ENCODE results near the gene CLEC18A.
"Not testable (repeated sequence)": the region's sequence is repeated elsewhere in the genome, so short reads cannot be mapped to it uniquely, and the experiment has no call there.

CLEC18A gene

DNA sequence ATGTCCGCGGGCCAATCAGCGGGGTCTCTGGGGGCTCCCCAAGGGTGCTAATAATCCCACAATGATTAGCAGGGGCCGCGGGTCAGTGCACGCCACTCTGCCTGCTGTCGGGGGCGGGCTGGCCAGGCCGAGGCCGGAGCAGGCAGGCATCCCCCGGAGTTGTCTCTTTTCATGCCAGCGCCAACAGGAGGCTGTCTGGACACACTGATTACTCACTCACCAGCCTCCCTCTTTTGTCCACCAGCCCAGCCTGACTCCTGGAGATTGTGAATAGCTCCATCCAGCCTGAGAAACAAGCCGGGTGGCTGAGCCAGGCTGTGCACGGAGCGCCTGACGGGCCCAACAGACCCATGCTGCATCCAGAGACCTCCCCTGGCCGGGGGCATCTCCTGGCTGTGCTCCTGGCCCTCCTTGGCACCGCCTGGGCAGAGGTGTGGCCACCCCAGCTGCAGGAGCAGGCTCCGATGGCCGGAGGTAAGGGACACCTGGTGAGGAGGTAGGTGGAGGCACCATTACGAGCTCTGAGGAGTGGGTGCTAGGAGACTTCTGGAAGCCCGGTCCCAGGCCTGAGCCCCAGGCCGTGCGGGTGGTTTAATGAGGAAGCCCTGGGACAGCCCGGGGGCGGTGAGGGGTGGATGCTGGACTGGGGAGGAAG lies at the start of gene CLEC18A:
TSS of gene CLEC18A (plus strand) at position 318 of the 655 bp plus-strand sequence. CDS start at position 351, 33 bp downstream.
- not testable (repeated sequence) for DNase-seq (ENCODE audit: insufficient read length, low spot score); FAIRE-seq

DNA sequence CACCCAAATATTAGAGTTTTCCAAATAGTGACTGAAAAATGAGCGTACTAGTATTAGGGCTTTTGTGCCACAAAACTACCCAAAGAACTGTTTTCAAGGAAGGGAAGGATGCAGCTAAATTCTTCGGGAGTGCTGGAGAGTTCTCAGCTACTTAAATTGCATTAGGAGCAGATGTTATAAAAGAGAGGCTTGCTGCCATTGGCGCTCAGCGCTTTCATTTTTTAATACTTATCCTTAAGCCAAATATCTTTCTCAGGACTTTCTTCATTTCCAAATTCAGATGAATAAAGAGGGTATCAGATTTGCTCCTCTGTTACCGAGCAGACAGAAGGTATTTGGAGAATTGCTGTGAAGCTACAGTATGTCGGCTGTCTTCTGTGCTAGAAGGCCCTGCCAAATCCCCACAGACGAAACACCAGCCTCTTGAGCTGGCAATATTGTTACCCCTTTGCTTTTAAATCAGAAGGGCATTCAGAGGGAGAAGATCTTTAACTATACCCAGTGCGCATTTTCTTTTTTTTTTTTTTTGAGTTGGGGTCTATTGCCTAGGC lies 47.2 kb upstream of the CLEC18A start:
- DNase-seq (ENCODE audit: insufficient read length, low spot score) (no peak), FAIRE-seq (no peak)

DNA sequence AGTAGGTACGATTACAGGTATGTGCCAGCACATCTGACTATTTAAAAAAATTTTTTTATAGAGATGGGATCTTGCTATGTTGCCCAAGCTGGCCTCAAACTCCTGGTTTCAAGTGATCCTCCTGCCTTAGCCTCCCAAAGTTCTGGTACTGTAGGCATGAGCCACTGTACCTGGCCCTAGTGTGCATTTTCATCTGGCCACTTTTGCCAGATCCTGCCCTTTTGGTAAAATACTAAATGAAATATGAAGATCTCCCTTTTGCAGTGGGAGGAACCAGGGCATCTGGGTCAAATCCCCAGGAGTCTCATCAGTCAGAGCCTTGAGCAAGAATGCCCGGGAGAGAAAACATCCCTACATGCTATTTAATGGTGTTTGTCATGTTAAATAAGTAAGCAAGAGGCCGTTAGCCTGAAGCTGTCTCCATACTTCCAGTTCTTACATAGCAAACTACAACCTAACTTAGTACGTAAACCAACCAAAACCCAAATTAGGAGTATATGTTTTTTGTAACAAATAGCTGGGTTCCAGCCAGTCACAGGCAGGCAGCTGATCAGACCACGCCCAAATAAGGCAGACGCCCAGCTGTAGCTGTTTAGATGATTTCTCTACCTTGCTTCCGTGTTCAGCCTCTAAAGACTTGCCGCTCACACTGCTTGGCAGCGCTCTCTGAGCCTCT lies 46.5 kb upstream of the CLEC18A start:
- DNase-seq (ENCODE audit: insufficient read length, low spot score) (no peak), FAIRE-seq (no peak)

DNA sequence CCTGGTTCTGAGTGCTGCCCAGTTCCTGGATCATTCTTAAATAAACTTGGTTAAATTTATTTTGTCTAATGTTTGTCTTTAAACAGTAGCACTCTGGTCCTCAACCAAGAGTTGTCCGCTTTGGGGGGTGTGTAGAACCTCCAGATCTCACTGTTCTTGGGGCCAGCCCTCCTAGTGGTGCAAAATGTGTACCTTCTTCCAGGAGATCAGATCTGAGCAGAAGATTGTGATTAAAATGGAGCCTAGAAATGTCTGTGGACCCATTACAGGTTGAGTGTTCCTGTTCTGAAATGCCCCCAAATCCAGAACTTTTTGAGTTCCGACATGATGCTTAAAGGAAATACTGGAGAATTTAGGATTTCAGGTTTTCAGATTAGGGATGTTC lies 46.0 kb upstream of the CLEC18A start:
- DNase-seq (ENCODE audit: insufficient read length, low spot score) (no peak), FAIRE-seq (no peak)

- DNase-seq (ENCODE audit: insufficient read length, low spot score) = no peak
Measured at GRCh38 chr16:69906838-69907401, 44.2 kb upstream of the CLEC18A start.

GRCh38 chr16:69909043-69909442 lies 42.1 kb upstream of the CLEC18A start:
- DNase-seq (ENCODE audit: insufficient read length, low spot score) = no peak
- no peak for FAIRE-seq

More at GRCh38 chr16:69906838-69907401, 44.2 kb upstream of the CLEC18A start:
- no peak for FAIRE-seq

DNA sequence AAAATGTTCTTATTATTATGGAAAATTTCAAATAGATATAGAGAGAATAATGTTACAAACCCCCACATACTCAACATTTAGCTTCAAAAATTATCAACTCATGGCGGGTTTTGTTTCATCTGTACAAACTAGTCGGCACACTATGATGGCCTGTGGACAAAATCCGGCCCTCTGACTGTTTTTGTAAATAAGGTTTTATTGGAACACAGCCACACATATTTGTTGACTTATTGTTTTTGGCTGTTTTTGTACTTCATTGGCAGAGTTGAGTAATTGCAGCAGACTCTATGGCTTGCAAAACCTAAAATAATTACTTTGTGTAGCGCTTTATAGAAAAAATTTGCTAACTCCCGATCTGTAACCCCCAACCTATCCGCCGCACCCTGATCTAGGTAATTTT lies 41.4 kb upstream of the CLEC18A start:
- DNase-seq (ENCODE audit: insufficient read length, low spot score) = no peak
- no peak for FAIRE-seq

- FAIRE-seq = no peak
- no peak for DNase-seq (ENCODE audit: insufficient read length, low spot score)
Measured at GRCh38 chr16:69910964-69911363, 40.2 kb upstream of the CLEC18A start.

DNA sequence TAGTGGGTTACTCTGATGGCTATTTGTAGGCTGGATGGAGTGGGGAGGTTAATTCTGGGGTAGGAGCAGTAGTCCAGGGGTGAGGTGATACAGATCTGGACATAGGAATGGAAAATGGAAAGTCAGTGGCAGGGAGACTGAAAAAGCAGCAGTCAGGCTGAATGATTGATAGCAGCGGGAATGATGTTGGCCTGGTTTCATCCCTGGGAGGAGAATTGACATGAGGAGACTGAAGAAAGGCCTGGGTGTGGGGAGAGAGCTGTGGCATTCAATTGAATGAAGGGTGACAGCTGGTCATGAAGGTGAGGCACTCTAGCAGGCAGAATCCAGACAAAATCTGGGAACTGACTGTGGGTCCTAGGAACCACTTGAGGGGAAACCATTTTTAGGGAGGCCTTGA lies 34.7 kb upstream of the CLEC18A start:
- FAIRE-seq (no peak), DNase-seq (ENCODE audit: insufficient read length, low spot score) (no peak)

- no peak for FAIRE-seq
Measured at GRCh38 chr16:69917311-69917710, 33.8 kb upstream of the CLEC18A start.

DNA sequence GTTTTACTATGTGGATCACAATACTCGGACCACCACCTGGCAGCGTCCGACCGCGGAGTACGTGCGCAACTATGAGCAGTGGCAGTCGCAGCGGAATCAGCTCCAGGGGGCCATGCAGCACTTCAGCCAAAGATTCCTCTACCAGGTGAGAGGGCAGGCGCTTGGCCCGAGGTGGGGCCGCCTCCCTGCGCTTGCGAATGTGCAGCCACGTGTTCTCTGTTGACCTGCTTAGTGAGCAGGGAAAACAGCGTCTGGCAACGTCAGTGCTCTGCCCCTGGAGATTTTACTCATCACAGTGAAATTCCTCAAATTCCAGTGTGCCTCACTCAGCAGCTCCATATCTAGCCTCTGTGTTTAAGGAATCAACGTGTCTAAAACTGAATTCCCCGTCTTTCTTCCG lies 33.4 kb upstream of the CLEC18A start:
- DNase-seq (ENCODE audit: insufficient read length, low spot score) = no peak
- FAIRE-seq = no peak

More at GRCh38 chr16:69917311-69917710, 33.8 kb upstream of the CLEC18A start:
- DNase-seq (ENCODE audit: insufficient read length, low spot score) = no peak

DNA sequence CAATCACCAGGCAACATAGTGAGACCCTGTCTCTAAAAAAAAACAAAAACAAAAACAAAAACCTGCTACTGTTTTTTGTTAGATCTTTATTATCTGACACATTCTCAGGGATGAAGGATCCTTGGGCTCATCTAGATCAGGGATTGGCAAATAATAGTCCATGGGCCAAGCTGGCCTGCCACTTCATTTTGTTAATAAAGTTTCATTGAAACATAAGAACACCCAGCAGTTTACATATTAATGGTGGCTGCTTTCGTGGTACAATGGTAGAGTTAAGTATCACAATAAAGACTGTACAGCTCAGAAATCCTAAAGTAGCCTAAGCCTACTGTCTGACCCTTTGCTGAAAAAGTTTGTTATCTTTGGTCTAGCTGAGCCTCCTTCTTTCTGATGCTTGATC lies 32.9 kb upstream of the CLEC18A start:
- FAIRE-seq (no peak), DNase-seq (ENCODE audit: insufficient read length, low spot score) (no peak)

DNA sequence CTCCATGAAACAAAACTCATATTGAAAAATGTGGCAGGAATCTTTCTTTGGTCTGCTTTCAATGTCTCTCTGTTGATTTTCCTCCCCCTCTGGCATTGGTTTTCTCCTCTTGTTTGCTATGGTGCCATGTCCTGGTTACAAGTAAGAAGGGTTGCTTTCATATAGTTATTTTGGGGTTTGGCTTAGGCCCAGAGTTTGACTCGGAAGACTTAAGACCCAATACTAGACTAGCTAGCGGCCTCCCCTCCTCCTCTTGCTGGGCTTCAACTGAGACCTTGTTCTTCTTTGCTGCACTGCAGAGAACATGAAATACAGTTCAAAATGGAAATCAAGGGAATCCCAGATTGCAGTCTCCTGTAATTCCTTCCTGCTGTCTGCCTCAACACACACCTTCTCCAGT lies 30.0 kb upstream of the CLEC18A start:
- FAIRE-seq (no peak), DNase-seq (ENCODE audit: insufficient read length, low spot score) (no peak)

- no peak for DNase-seq (ENCODE audit: insufficient read length, low spot score)
- no peak for FAIRE-seq
Measured at GRCh38 chr16:69922200-69922599, 28.9 kb upstream of the CLEC18A start.

DNA sequence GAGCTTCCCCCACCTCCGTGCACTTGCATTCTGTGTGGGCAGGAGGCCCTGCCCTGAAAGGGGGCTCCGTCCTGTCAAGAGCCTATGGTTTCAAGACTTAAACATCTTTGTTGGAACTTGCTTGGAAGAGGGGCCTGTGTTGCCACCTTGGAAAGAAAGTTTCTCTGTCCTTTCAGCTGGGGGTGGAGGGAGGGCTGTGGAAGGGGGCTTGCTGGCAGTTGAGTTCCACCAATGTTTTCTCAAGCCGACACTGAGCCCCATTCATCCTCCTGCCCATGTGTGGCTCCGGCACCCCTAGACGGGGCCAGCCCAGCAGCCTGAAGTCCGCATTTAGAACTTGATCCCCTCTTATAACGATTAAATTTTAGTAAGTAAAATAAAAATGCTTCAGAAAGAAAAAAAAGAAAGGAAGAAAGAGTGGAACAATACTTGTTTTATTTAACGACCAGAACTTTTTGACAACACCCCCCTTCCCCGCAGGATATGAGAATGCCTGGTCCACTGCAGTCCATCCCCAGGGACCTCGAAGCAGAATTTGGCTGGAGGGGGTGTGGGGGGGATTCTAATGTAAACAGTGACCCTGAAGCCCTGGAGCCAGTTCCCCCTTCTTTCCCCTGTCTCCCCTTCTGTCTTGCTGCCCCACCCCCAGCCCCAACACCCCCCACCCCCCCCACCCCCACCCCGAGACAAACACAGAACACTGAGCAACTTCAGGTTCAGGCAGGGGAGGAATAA lies 26.9 kb upstream of the CLEC18A start:
- FAIRE-seq (no peak), DNase-seq (ENCODE audit: insufficient read length, low spot score) (no peak)

DNA sequence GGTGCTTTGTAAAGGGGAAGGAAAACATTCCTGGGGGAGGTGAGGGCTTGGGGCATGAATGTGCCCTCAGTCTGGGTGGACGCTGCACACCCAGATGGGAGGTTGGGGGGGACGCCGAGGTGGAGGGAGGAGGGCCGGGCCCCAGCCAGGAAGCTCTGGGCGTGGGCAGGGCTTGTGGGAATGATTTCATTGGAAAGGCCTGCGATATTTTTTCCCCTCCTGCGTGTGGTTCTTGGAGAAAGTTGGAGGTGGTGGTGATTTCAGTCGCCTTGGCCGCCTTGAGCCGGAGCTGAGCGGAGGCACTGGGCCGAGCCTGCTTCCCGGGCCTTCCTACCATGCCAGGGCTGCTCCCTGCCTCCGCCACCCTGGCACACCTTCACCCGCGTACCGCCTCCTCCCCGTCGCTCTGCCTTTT lies 26.4 kb upstream of the CLEC18A start:
- DNase-seq (ENCODE audit: insufficient read length, low spot score) (no peak), FAIRE-seq (no peak)

DNA sequence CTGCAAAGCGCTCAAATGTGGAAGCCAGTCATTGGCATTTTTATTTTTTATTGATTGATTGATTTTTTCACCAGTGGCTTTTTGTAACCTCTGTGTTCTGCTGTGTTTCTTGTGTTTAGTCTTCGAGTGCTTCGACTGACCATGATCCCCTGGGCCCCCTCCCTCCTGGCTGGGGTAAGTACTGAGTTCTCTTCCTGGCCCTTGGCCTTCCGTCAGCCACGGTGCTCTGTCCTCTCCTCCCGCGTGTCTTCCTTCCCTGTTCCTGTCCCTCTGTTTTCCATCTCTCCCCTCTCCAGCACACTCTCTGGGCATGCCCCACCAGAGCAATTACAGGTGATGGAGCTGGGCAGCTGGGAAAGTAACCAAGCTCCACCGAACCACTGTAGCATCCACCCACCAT lies 25.8 kb upstream of the CLEC18A start:
- FAIRE-seq (no peak), DNase-seq (ENCODE audit: insufficient read length, low spot score) (no peak)

- DNase-seq (ENCODE audit: insufficient read length, low spot score) (no peak), FAIRE-seq (no peak)
Measured at GRCh38 chr16:69926241-69926640, 24.9 kb upstream of the CLEC18A start.

DNA sequence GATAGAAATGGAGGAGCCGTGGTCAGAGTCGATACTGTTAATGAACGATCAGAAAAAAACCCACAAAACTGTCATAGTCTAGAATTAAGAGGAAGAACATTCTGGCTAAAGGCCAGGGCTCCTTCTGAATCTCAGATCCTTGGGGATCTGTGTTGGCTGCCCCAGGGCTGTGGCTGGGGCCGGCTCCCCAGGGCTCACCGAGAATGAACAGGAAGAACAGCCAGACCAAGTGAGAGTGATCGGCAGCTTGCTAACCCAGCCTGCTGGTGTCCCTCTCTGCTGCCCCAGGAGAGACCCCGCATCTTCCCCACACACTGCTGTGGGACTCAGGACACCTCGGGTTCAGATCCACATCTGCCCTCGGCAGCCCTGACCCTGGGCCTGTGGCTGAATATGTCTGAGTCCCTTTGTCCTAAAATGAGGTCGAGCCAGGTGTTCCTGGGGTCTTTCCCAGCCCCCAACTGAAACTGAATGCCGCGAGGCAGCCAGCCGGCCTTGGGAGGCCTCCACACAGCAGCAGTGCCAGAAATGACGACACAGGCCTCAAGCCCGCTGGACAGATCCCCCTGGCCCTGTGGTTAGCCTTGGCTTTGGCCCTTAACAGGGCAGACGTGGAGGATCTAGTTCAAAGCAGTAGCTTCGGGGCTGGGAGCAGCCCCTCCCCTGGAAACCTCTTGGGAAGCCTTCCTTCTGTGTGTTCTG lies 23.9 kb upstream of the CLEC18A start:
- no peak for FAIRE-seq
- no peak for DNase-seq (ENCODE audit: insufficient read length, low spot score)

DNA sequence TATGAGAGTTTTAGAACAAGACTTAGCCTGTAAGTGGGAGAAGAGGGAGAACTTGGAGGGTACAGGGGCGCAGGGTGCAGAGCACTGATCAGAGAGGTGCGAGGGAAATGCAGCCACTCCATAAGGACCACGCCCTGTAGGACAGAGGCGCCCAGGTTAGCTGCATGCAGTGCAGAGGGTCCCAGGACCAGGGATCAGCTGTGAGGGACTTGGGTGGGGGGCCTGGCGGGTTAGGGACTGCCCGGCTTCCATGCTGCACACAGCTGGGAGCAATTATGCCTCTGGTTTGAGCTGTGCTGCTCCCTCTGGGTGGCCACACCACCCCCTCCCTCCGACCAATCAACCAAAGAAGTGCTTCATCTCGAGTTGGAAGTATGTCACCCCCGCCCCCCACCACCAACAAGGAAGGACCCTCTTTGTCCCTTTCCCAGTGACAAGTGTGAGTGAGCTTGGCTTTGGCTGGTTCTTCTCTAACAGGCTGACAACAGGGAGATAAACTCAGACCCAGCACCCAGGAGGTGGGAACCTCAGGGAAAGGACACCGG lies 22.2 kb upstream of the CLEC18A start:
- no peak for DNase-seq (ENCODE audit: insufficient read length, low spot score)

More for the DNA sequence above, 22.2 kb upstream of the CLEC18A start:
- FAIRE-seq = no peak
